ENCODE measurements around the gene TLE1.
"Not testable (repeated sequence)": the region's sequence is repeated elsewhere in the genome, so short reads cannot be mapped to it uniquely, and the experiment has no call there.

TLE1 gene

GRCh38 chr9:81689343-81690175 lies at the start of gene TLE1:
Gene TLE1 (minus strand): TSS chr9:81689547. CDS start chr9:81688240, 1,307 bp downstream.
- DNase-seq (ENCODE audit: low read depth, low spot score) = no peak

GRCh38 chr9:81737871-81738507 lies 48.6 kb upstream of the TLE1 start:
- DNase-seq (ENCODE audit: low read depth, low spot score) = no peak

GRCh38 chr9:81730498-81730897 lies 41.2 kb upstream of the TLE1 start:
- DNase-seq (ENCODE audit: low read depth, low spot score) = not testable (repeated sequence)

GRCh38 chr9:81729135-81729534 lies 39.8 kb upstream of the TLE1 start:
- no peak for DNase-seq (ENCODE audit: low read depth, low spot score)

- no peak for DNase-seq (ENCODE audit: low read depth, low spot score)
Observed at GRCh38 chr9:81724242-81724889, 35.0 kb upstream of the TLE1 start.

GRCh38 chr9:81722277-81722676 lies 32.9 kb upstream of the TLE1 start:
- DNase-seq (ENCODE audit: low read depth, low spot score) = no peak

GRCh38 chr9:81720450-81721086 lies 31.2 kb upstream of the TLE1 start:
- no peak for DNase-seq (ENCODE audit: low read depth, low spot score)

GRCh38 chr9:81719972-81720371 lies 30.6 kb upstream of the TLE1 start:
- DNase-seq (ENCODE audit: low read depth, low spot score) = no peak

GRCh38 chr9:81718244-81718643 lies 28.9 kb upstream of the TLE1 start:
- DNase-seq (ENCODE audit: low read depth, low spot score) = no peak

GRCh38 chr9:81717747-81718077 lies 28.4 kb upstream of the TLE1 start:
- DNase-seq (ENCODE audit: low read depth, low spot score) = no peak

- no peak for DNase-seq (ENCODE audit: low read depth, low spot score)
Observed at GRCh38 chr9:81717061-81717746, 27.9 kb upstream of the TLE1 start.

- DNase-seq (ENCODE audit: low read depth, low spot score) = no peak
Observed at GRCh38 chr9:81716409-81716808, 27.1 kb upstream of the TLE1 start.

GRCh38 chr9:81705578-81705977 lies 16.2 kb upstream of the TLE1 start:
- DNase-seq (ENCODE audit: low read depth, low spot score) = no peak

- no peak for DNase-seq (ENCODE audit: low read depth, low spot score)
Observed at GRCh38 chr9:81694541-81694940, 5.2 kb upstream of the TLE1 start.

GRCh38 chr9:81693671-81694378 lies 4.5 kb upstream of the TLE1 start:
- no peak for DNase-seq (ENCODE audit: low read depth, low spot score)

GRCh38 chr9:81690251-81690851 lies 1.0 kb upstream of the TLE1 start:
- DNase-seq (ENCODE audit: low read depth, low spot score) = no peak

GRCh38 chr9:81689093-81689342 lies 329 bp downstream of the TLE1 start:
- DNase-seq (ENCODE audit: low read depth, low spot score) = not testable (repeated sequence)

- DNase-seq (ENCODE audit: low read depth, low spot score) = not testable (repeated sequence)
Observed at GRCh38 chr9:81688262-81689092, 870 bp downstream of the TLE1 start.

GRCh38 chr9:81687521-81688261 lies 1.7 kb downstream of the TLE1 start:
- DNase-seq (ENCODE audit: low read depth, low spot score) = no peak

Data from activated CD4-positive, CD25-positive, alpha-beta regulatory T cell treated with anti-CD3 and anti-CD28 coated beads, Interleukin-2, amount 50 U/mL, for 16 hours (primary cell).